Activated CD8-positive, alpha-beta memory T cell treated with anti-CD3 and anti-CD28 coated beads, Interleukin-2, amount 50 U/mL, for 24 hours (primary cell): ENCODE data around the gene KDM4B.
"Not testable (repeated sequence)": the region's sequence is repeated elsewhere in the genome, so short reads cannot be mapped to it uniquely, and the experiment has no call there.

ENCODE experiments used
- DNase-seq: peaks from one replicate; pipeline ENCODE4 v3.0.0-alpha.2; 2020; ENCODE audit errors: extremely low read depth

KDM4B gene

GRCh38 chr19:5147978-5148793 lies 179.3 kb downstream of the KDM4B start:
- no peak for DNase-seq

- no peak for DNase-seq
These were observed 179.9 kb downstream of the KDM4B start for GRCh38 chr19:5148794-5149190.

GRCh38 chr19:5149508-5149907 lies 180.6 kb downstream of the KDM4B start:
- no peak for DNase-seq

GRCh38 chr19:5149932-5150901 lies 181.3 kb downstream of the KDM4B start:
- DNase-seq, result no peak

GRCh38 chr19:5150902-5151741 lies 182.2 kb downstream of the KDM4B start:
- no peak for DNase-seq

- DNase-seq, result no peak
These were observed 183.3 kb downstream of the KDM4B start for GRCh38 chr19:5152013-5152763.

GRCh38 chr19:5152767-5153532 lies 184.0 kb downstream of the KDM4B start:
- no peak for DNase-seq

GRCh38 chr19:5153601-5154128 lies 184.8 kb downstream of the KDM4B start:
- DNase-seq, result no peak

- DNase-seq, result no peak
These were observed 185.4 kb downstream of the KDM4B start for GRCh38 chr19:5154129-5154798.

- no peak for DNase-seq
These were observed 186.0 kb downstream of the KDM4B start for GRCh38 chr19:5154799-5155426.

- no peak for DNase-seq
These were observed 186.8 kb downstream of the KDM4B start for GRCh38 chr19:5155586-5156210.

- no peak for DNase-seq
These were observed 187.5 kb downstream of the KDM4B start for GRCh38 chr19:5156231-5156986.

- no peak for DNase-seq
These were observed 188.3 kb downstream of the KDM4B start for GRCh38 chr19:5157186-5157585.

- not testable (repeated sequence) for DNase-seq
These were observed 189.7 kb downstream of the KDM4B start for GRCh38 chr19:5158549-5159134.

GRCh38 chr19:5160158-5160795 lies 191.4 kb downstream of the KDM4B start:
- DNase-seq, result not testable (repeated sequence)

- DNase-seq, result not testable (repeated sequence)
These were observed 196.2 kb downstream of the KDM4B start for GRCh38 chr19:5164845-5165696.
